SIG-M5 treated with dmso at 0.1 percent for 504 hours (cell line): ENCODE data around the gene CYB5B.

ENCODE experiments used
- DNase-seq: peaks from one replicate; lab custom pipeline; 2025; ENCODE audit not compliant: unreplicated experiment; lab: John Stamatoyannopoulos, UW

CYB5B gene, protein sequence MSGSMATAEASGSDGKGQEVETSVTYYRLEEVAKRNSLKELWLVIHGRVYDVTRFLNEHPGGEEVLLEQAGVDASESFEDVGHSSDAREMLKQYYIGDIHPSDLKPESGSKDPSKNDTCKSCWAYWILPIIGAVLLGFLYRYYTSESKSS

DNA sequence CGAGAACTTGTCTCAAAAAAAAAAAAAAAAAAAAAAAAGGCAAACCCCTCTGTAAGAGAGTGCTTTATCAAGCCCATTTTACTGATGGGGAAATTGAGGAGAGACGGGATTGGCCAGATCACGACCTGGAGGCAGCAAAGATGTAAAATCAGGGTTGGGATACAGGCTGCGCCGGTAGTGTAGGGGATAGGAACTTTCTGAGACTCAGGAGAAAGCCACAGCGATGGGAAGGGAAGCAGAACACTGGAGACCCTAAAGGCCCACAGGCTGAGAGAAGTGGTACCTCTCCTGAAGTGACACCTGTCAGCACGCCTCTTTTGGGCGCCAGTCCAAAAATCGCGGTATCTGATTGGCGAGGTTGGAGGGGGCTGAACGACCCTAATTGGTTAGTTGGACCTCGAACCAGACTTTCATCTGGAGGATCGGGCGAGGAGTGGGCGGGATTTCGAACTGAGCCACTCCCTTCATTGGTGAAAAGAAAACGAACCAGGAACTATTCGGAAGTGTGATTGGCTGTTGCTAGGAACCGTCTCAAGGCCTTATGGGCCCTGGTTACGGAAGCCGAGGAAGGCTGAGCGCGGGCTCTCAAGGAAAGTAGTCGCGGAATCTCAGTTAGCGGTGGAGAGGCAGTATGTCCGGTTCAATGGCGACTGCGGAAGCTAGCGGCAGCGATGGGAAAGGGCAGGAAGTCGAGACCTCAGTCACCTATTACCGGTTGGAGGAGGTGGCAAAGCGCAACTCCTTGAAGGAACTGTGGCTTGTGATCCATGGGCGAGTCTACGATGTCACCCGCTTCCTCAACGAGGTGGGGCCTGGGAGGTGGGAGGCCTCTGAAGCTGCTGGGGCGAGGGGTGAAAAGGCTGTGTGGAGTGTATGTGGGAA is at the start of gene CYB5B:
Gene CYB5B (plus strand): TSS at position 567 of the 882 bp plus-strand sequence. CDS start 65 bp downstream, at position 632.
- DNase-seq, result peak; percentile 98

DNA sequence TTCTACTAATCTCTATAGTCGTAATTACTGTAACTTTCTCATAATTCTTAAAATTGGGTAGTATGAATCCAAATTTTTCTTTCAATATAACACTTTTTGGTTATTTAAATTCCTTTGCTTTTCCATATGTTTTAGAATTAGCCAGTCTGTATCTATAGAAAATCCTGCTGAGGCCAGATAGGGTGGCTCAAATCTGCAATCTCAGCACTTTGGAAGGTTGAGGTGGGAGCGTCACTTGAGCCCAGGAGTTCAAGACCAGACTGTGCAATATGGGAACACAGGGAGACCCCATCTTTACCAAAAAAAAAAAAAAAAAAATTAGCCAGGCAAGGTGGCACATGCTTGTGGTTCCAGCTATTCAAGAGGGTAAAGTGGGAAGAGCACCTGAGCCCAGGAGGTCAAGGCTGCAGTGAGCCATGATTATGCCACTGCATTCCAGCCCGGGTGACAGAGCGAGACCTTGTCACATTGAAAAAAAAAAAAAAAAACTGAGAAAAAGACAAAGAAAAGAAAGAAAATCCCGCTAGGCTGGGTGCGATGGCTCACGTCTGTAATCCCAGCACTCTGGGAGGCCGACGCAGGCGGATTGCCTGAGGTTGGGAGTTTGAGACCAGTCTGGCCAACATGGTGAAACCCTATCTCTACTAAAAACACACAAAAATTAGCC is 47.9 kb upstream of the CYB5B start:
- DNase-seq, result no peak

DNA sequence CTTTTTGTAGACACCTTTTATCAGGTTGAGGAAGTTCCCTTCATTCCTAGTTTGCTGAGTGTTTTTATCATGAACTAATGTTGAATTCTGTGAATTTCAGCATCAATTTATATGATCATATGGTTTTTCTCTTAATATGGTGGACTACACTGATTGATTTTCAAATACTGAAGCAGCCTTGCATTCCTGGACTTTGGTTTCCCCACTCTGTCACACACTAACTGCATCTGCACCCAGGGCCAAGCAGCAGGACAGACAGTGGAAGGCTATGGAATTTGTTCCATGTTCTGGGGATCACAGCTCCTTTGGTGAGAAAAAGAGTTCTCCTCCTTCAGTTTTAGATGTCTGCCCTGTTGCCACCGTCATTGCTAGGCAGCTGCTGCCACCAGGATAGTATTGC is 46.4 kb upstream of the CYB5B start:
- no peak for DNase-seq

DNA sequence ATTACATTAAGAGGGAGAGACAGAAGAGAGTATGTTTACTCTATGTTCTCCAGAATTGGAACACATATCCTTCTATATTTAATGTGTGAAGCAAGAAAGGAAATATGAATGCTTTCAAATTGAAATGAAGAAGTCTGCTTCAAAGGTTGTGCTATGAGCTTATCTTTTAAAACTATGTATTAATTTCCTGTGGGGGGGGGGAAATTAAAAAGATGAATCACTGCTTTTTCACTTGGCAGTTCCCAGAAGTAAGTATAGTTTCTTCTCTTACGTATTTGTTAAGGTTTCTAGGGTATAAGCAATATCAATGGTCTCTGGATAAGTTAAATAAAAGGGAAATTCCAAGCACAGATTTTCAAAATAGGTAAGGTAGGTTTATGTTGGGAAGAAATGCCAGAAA is 45.7 kb upstream of the CYB5B start:
- no peak for DNase-seq

DNA sequence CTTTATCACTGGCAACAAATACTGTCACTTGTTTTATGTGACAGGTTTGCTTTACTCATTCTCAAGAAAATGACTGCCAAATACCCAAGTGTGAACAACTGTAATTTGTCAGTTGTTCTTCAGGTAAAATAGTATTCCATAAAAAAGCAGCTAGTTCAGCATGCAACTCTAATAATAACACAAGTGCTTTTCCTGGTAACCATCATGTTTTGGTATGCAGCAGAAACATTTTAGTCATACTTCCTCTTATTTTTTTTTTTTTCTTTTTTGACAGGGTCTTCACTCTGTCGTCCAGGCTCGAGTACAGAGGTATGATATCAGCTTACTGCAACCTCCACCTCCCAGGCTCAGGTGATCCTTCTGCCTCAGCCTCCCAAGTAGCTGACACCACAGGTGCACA is 43.2 kb upstream of the CYB5B start:
- DNase-seq, result no peak

DNA sequence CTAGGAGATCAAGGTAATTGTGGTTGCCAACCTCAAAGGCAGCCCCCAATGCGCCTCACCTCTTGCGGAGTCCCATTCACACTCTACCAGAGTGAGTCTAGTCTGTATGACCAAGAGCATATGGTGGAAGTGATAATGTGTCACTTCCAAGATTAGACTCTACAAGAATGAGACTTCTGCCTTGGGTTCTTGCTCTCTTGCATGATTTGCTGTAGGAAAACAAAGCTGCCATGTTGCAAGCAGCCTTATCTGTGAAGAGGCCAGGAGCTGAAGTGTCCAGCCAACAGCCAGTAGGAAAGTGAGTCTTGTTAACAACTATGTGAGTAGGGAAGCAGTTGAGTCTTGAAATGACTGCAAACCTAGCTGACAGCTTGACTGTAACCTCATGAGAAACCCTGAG is 42.0 kb upstream of the CYB5B start:
- DNase-seq, result no peak

DNA sequence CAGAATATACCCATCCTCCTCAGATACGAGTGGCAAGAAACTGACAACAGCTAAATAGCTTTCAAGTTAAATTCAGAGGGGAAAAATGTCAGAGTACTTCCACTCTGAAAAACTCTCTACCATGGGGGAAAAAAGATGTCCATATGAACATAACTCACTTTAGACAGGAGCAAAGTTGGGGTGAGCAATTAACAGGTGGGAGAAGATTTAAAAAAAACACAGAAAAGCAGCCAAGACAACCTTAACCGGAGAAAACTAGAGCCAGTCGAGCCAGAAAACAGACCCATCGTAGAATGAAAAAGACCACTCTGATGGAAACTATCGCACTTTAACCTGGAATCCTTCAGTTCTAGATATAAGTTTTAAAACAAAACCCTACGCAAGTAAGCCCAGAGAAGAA is 39.4 kb upstream of the CYB5B start:
- DNase-seq, result no peak

DNA sequence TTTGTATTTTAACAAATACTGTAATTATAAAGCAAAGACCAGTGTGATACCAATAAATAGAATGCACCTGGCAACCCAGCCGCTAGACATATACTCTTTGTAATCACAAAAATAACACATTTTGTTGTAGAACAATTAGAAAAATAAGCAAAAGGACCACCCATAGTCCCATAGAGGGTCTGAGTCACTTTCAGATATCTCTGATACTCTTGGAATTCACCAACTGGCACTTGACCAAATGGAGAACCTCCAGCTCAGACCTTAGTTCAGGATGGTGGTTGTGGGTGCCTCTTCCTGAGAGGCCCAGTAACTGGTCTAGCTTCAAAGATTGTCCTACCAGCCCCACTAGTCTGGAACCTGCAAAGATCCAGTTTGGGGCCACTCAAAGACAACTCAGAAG is 37.8 kb upstream of the CYB5B start:
- no peak for DNase-seq

DNA sequence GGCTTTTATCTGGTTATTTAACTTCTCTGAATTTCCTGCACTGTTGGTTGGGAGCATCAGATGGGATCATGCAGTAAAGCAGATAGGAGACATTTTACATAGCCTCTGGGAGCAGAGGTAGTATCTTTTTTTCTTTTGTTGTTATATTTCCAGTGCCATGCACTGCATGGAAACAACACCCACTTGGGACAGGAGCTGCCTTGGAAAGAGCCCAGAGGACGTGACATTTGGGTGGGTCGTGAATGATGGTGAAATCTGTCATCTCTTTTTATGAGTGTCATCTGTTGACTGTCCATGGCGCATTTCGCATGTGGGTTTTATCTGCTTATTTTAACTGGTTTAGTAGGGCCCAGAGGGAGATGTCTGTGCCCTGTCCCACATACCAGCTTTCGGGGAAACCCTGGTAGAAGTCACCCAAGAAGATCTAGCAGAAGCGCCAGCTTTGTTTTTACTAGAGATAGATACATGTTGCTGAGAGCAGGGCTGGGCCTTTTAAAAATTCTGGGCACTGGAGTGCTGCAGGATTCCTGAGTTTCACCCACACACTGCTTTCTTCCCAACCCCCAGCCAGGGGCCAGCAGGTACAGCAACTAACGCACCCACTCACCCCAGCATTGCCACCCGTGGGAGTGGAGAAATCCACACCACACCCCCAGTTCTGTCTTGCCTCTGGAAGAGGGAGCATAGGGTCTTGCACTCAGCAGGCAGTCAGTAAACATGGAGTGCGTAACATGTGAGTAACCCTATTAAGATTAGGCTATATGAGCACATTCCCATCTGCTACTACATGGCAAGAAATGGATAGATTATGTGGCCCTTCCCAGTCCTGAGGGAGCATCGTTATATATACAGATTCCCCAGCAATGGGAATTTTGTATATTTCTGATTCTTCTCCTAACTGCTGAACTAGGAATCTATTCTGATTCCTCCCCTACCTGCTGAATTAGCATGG is 30.2 kb upstream of the CYB5B start:
- DNase-seq, result no peak

DNA sequence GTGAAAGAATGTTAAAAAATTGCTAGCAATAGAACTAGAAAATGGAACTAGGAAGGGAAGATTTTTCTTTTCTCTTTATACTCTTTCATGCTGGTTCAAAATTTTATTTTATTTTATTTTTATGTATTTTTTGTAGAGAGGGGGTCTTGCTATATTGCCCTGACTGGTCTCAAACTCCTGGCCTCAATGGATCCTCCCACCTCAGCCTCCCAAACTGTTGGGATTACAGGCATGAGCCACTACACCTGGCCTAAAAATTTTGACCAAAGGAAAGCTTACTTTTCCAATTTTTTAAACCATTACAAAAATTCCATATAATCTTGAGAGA is 28.6 kb upstream of the CYB5B start:
- no peak for DNase-seq

DNA sequence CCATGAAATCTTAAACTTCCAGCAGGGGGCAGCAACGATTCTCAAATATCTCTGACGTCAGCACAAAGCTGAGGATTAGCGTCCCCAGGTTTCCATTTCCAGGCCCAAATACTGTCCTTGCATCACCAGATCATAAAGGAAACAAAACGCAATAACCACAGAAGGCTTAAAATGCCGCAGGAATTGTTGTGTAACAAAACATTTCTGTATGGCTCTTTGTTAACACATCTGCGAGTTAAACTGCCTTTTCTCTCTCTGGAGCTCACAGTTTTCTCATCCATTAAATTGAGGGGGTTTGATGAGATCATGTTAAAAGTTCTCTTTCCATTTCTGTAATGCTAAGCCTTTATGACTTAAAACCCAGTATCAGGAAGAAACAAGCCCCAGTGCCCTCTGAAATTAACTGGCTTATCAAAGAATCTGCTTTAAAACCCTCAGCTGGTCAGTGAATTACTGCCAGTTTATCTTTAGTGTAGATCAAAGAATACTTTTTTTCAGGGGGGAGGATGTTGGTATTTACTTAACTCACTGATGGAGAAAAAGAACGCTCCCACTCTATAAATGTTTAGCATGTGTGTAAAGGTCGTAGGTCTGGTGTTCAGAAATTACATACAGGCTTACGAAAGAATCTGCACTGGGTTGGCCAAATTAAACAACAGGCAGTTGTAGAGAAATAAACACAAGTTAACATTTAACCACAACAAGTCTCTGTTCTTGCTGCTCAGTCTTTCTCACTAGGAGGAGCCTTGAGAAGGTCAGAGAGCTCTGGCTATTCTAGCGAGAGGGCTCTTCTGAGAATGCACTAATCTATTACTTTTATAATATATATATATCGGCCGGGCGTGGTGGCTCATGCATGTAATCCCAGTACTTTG is 28.0 kb upstream of the CYB5B start:
- peak; percentile 96 for DNase-seq

DNA sequence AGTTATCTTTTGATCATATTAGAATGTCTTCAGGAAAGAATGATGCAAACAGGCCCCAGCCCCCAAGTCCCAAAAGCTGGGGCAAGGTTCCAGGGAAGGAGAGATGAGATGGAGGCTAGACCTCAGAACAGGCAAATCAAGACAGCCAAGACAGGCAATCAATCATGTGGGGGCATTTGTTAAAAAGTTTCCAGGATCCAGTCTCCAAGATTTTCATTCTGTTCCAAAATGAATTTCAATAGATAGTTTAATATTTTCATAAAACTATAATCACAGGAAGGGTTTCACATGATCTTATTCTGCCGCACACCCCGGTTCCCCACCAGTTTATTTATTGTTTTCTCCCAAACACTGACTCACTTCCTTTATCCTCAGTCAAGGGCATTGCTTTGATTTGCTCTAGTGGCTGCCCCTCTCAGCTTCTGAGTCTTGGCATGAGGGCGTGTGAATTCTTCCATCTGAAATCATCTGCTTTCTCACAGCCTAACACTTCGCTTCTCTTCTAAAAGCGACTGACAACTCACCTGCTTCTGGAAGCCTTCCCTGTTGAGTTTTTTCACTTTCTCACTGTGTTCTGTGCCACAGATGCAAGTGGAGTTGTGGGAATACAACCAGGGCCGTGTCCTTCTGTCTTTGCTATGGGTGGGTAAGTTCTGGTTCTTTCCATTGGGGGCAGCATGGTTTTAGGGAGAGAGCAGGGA is 26.4 kb upstream of the CYB5B start:
- DNase-seq, result no peak

DNA sequence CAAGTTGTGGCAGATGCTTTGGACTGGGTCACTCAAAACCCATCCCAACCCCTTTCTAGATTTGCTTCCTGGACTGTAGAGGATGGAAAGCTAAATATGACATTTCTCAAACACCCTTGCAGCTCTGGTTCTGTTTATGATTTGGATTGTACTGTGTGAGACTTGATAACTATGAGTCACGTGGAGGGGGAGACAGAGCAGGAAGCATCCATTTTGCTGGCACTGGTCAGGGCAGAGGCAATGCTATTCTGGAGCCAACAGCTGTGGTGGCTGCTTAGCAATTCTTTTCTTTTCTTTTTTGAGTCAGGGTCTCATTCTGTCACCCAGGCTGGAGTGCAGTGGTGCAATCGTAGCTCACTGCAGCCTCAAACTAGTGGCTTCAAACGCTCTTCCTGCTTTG is 25.1 kb upstream of the CYB5B start:
- no peak for DNase-seq

DNA sequence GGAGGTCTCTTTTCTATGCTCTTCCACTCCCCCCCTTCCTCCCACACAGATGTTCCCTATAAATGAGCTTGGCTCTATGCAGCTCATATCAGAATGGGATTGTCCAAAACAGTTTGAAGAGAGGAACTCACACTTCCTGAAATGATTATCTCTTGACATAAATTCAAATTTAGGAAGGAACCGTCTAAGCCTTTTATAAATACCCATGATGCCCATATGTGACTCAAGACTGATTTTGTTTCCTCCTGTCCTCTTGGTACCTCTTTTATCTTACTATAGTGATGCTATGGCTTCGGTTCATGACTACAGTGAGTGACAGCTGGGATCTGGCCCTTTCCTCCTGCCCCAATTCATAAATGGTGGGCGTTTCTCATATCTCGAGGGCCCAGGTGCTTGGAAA is 22.0 kb upstream of the CYB5B start:
- peak; percentile 17 for DNase-seq

DNA sequence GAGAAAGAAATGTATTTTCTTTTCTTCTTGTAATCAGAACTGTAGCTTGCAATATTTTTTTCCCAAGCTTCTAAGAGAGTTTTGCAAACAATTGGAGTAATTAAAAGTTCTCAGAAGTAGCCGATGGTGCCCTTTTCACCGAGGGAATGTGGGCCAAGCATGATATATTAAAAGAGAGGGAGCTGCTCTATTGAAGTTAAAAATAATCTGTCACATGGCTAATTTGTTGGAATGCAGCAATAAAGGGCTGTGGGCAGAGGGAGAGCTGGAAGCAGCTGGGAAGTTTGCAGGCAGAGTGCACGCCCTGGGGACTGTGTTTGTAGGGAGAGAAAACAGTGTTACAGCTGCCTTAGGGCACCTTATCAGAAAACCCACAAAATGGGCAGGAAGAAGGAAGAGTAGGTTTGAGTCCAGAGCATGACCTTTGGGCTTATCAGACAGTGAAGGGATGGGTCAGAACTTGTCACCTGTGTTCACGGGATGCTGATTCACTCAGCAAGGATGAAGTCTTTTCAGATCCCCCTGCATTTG is 20.1 kb upstream of the CYB5B start:
- no peak for DNase-seq

DNA sequence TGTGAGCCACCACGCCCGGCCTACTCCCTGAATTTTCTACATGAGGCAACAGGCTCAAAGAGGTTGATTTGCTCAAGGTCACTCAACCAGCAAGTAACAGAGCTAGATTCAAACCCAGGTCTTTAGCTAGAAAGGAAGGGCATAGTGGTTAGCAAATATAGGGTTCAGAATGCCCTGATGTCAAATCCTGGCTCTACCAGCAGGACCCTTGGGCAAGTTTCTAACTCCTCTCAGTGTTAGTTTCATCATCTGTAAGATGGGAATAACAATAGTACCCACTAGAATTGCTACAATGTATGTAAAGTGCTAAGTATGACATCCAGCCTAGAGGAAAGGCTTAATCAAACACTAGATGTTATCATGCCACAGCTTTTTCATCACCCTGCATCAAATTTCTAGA is 19.1 kb upstream of the CYB5B start:
- no peak for DNase-seq

DNA sequence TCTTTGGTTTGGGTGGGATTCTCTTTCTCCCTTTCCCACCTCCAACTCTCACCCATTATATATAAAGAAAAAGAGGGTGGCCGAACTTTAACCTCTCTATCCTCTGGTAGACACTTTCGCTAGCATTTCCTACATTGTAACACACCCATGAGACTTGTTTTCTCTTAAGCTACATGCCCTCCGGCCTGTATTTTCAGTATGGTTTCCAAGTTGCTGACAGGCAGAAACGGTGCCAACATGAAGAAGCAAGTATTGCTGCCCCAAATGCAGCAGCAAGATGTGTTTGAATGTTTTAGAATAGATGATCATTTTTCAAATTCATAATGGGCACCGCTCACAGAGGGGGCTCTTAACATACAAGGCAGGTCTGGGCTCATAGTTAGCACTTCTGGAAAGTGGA is 18.7 kb upstream of the CYB5B start:
- no peak for DNase-seq

DNA sequence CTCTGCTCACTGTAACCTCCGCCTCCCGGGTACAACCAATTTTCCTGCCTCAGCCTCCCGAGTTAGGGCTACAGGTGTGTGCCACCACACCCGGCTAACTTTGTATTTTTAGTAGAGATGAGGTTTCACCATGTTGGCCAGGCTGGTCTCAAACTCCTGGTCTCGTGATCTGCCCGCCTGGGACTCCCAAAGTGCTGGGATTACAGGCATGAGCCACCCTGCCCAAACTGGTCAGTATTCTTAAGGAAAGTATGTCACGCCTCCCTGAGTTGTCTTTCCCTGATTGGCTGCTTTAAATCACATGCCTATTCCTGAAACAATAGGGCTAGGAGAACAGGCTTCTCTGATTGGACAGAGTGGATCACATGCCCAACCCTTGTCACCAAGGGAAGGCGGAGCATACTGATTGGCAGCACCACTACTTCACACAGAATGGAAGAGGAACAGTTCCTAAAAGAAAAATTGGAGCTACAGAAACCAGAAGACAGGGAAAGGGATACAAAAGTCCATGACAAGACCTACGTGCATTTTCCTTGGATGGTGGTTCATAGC is 17.6 kb upstream of the CYB5B start:
- no peak for DNase-seq

DNA sequence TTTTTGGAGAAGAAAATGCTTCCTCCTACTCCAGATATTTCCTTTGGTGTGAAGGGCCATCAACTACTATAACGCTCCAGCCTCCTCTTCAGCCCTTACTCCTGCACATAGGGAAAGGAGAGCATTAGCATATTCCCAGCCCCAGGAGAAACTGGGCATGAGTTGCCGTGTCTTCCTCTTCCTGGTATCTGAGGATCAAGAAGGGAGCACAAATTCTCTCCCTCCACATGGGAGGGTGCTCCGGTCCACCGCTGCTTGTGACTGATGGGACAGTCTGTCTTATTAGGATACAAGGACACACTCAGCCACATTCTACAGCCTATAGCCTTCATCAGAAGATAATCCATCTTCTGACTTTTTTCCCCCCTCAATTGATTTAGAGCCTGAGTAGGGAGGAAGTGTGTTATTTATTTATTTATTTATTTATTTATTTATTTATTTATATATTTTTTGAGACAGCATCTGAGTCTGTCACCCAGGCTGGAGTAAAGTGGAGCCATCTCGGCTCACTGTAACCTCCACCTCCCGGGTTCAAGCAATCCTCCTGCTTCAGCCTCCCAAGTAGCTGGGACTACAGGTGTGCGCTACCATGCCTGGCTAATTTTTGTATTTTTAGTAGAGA is 16.6 kb upstream of the CYB5B start:
- DNase-seq, result no peak
